Stimulated activated CD8-positive, alpha-beta memory T cell treated with anti-CD3 and anti-CD28 coated beads, Interleukin-15, amount 100 ng/mL, for 1 hour (primary cell): ENCODE measurements around the gene DIAPH1.
"Not testable (repeated sequence)": the region's sequence is repeated elsewhere in the genome, so short reads cannot be mapped to it uniquely, and the experiment has no call there.

Experiments
- DNase-seq: peaks from one replicate; pipeline ENCODE4 v3.0.0-alpha.2; 2020; ENCODE audit warnings: low read depth

The DIAPH1 gene

GRCh38 chr5:141609921-141610320 is 8.9 kb downstream of the DIAPH1 start:
- not testable (repeated sequence) for DNase-seq

GRCh38 chr5:141609044-141609443 is 9.8 kb downstream of the DIAPH1 start:
- DNase-seq: no peak

- no peak for DNase-seq
Measured at GRCh38 chr5:141608557-141608956, 10.2 kb downstream of the DIAPH1 start.

GRCh38 chr5:141608046-141608445 is 10.8 kb downstream of the DIAPH1 start:
- no peak for DNase-seq

- DNase-seq: peak; percentile 50
Measured at GRCh38 chr5:141605523-141606277, 13.1 kb downstream of the DIAPH1 start.

GRCh38 chr5:141603923-141604717 is 14.7 kb downstream of the DIAPH1 start:
- DNase-seq: no peak

- DNase-seq: no peak
Measured at GRCh38 chr5:141602606-141603005, 16.2 kb downstream of the DIAPH1 start.

GRCh38 chr5:141598391-141599345 is 20.1 kb downstream of the DIAPH1 start:
- DNase-seq: no peak

- DNase-seq: no peak
Measured at GRCh38 chr5:141597814-141598213, 21.0 kb downstream of the DIAPH1 start.

- no peak for DNase-seq
Measured at GRCh38 chr5:141597394-141597793, 21.4 kb downstream of the DIAPH1 start.

- DNase-seq: no peak
Measured at GRCh38 chr5:141596867-141597266, 21.9 kb downstream of the DIAPH1 start.

GRCh38 chr5:141590127-141590526 is 28.7 kb downstream of the DIAPH1 start:
- no peak for DNase-seq

GRCh38 chr5:141586246-141586645 is 32.6 kb downstream of the DIAPH1 start:
- no peak for DNase-seq

GRCh38 chr5:141585594-141585993 is 33.2 kb downstream of the DIAPH1 start:
- no peak for DNase-seq

- DNase-seq: no peak
Measured at GRCh38 chr5:141574122-141574510, 44.7 kb downstream of the DIAPH1 start.

GRCh38 chr5:141573489-141574121 is 45.2 kb downstream of the DIAPH1 start:
- DNase-seq: no peak

GRCh38 chr5:141570655-141571054 is 48.1 kb downstream of the DIAPH1 start:
- DNase-seq: no peak

- DNase-seq: no peak
Measured at GRCh38 chr5:141567513-141568117, 51.2 kb downstream of the DIAPH1 start.

GRCh38 chr5:141565826-141566570 is 52.8 kb downstream of the DIAPH1 start:
- no peak for DNase-seq

- peak; percentile 40 for DNase-seq
Measured at GRCh38 chr5:141564216-141564692, 54.5 kb downstream of the DIAPH1 start.
